Stimulated activated naive CD8-positive, alpha-beta T cell treated with anti-CD3 and anti-CD28 coated beads, Interleukin-15, amount 100 ng/mL, for 72 hours (primary cell): ENCODE data around the gene NARS2.
A peak's percentile ranks its signal among the peaks of the same experiment; 100 is the strongest.

Source experiments
- ATAC-seq: fragments of 150-1000 bp; cut with Tn5 transposase; 2 replicates; pipeline ENCODE4 v1.10.0; 2021; ENCODE audit warnings: mild to moderate bottlenecking, moderate library complexity
- DNase-seq, 2 donors: peaks; one replicate each; pipeline ENCODE4 v3.0.0; 2021 to 2022
- H3K27ac Mint-ChIP-seq, 2 donors: one replicate each; pipeline ENCODE4 v1.8.0; 2022; ENCODE audit warnings: mild to moderate bottlenecking in 2 of 2, mixed read lengths in 2 of 2, moderate library complexity in 2 of 2
- H3K27me3 Mint-ChIP-seq: one replicate; pipeline ENCODE4 v1.8.0; 2022; ENCODE audit warnings: mixed read lengths
- H3K4me1 Mint-ChIP-seq: one replicate; pipeline ENCODE4 v1.8.0; 2022; ENCODE audit warnings: mild to moderate bottlenecking, mixed read lengths
- H3K4me3 Mint-ChIP-seq, 2 donors: one replicate each; pipeline ENCODE4 v1.8.0; 2022; ENCODE audit warnings: mild to moderate bottlenecking in 2 of 2, mixed read lengths in 2 of 2, moderate library complexity in 1 of 2
- H3K9me3 Mint-ChIP-seq, 2 donors: one replicate each; pipeline ENCODE4 v1.8.0; 2022; ENCODE audit warnings: mixed read lengths in 2 of 2

The NARS2 gene

DNA sequence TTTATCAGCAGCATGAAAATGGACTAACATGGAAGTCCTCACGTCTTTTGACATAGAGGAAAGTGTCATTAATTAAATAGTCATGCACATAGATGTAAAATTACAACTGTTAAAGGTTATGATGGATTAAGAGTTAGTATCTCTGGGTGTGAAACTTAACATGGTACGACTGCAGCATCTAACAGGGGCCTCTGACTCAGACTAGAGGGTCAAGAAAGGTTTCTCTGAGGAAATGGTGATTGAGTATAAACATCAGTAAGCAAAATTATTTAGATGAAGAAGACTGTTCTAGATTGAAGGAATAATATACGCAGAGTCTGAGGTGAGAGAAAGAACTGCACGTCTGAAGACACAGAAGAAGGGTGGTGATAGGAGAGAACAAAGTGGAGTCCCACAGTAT lies 114.9 kb downstream of the NARS2 start:
- ATAC-seq (no peak), DNase-seq (no peak)
- Mint-ChIP-seq H3K9me3 (no peaks in the 10 kb centered on the region), H3K4me1 (peaks cover 23% of the 10 kb centered on the region), H3K27me3 (no peaks in the 10 kb centered on the region), H3K4me3 (no peak overlapping the region), H3K27ac (peak overlapping the region in 1 of 2 donors; percentile 32)

DNA sequence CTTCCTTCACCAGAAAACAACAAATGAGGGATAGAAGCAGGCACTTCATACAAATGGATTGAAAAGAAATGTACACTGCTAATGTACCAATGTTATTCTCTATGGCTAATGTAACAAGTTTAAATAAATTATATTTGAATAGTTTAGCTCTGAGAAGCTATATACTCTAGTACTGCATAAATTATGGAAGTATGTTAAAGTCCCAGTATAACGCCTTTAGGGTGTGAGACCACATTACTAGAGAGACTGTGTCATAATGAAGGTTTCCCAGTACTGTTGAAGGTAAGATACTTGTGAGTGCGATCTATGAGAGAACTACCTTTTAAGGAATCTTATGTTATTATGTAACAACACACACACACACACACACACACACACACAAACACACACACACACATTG lies 117.2 kb downstream of the NARS2 start:
- DNase-seq (no peak), ATAC-seq (no peak)
- H3K4me1 Mint-ChIP-seq, result peaks cover 22% of the 10 kb centered on the region
- no peak overlapping the region for H3K27ac Mint-ChIP-seq
- H3K9me3 Mint-ChIP-seq, result no peaks in the 10 kb centered on the region
- H3K4me3 Mint-ChIP-seq, result no peak overlapping the region
- H3K27me3 Mint-ChIP-seq, result no peaks in the 10 kb centered on the region

DNA sequence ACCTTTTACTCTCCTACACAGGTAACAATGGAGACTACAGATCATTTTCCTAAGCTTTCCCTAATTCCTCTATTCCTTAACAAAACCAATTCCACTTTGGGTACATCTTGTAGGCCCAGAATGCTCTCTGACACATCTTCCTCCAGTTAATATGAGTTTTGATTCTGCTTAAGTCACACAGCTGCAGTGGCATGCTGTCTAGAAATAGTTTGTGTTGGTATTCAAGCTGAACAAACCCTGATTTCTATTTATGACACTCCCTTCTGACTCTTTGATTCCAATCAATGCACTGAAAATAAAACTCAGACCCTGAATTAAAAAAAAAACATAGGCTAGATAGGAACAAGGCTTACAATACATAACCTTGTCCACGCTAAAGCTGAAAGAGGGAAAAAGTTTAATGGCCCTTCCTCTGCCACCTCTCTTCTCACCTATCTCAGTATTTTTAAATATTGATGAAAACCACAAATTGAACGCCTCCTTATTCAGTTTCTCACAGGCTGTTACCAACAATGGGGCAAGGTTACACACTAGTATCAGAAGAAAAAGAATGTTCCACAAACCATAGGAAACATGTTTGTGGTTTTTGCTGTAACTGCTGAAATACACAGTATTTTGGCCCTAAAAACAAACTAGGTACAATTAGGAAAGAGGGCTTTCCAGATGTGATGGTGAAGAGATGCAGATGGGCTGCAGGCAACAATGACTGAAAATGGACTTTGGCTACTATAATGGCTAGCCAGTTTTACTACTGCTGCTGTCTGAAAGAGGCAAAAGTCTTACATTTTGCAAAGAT lies 121.3 kb downstream of the NARS2 start:
- DNase-seq, result no peak
- Mint-ChIP-seq H3K9me3 (no peaks in the 10 kb centered on the region), H3K4me3 (no peak overlapping the region), H3K4me1 (peaks cover 12% of the 10 kb centered on the region), H3K27me3 (no peaks in the 10 kb centered on the region), H3K27ac (peak overlapping the region in 1 of 2 donors; percentile 15)
- ATAC-seq, result no peak

- Mint-ChIP-seq H3K4me3 (no peak overlapping the region), H3K27ac (no peak overlapping the region), H3K9me3 (no peaks in the 10 kb centered on the region), H3K4me1 (peaks cover 12% of the 10 kb centered on the region), H3K27me3 (no peaks in the 10 kb centered on the region)
- no peak for DNase-seq
- ATAC-seq, result no peak
Measured at GRCh38 chr11:78451371-78452150, 123.1 kb downstream of the NARS2 start.

DNA sequence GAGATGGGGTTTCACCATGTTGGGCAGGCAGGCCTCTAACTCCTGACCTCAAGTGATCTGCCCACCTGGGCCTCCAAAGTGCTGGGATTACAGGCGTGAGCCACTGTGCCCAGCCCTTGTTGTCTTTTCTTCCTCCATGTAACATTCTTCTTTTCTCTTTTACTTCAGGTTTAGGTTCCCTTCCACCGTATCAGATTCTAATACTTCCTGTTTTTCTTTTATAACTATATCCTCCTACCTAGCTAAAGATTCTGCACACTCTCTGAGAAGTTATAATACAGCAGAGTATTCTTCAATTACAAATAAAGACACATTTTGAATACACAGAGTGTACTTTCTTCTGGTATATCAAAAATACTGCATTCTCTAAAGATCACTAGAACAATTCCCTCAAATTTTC lies 123.8 kb downstream of the NARS2 start:
- no peak overlapping the region for H3K4me3 Mint-ChIP-seq
- ATAC-seq (no peak), DNase-seq (no peak)
- H3K27ac Mint-ChIP-seq, result peak overlapping the region in 1 of 2 donors; percentile 47
- H3K4me1 Mint-ChIP-seq, result peaks cover 12% of the 10 kb centered on the region
- H3K9me3 Mint-ChIP-seq, result no peaks in the 10 kb centered on the region
- no peaks in the 10 kb centered on the region for H3K27me3 Mint-ChIP-seq

DNA sequence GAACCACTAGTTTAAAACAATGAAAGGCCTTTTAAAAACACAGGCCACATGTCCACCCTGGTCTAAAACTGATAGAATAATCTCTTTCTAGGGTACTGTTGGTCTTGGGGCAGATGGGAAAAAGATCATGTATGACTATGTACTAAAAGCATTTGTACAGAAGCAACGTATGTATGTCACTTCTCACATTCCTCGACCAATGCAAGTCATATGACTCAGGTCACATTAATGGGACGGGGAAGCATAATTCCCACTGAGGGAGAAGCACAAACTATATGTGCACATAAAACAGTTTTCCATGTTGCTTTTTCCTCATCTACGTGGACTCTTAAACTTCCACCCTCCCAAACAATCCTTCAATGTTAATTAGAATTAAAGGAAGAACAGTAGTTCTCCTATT lies 124.8 kb downstream of the NARS2 start:
- DNase-seq (no peak), ATAC-seq (no peak)
- H3K27ac Mint-ChIP-seq, result no peak overlapping the region
- no peaks in the 10 kb centered on the region for H3K9me3 Mint-ChIP-seq
- no peaks in the 10 kb centered on the region for H3K27me3 Mint-ChIP-seq
- H3K4me1 Mint-ChIP-seq, result peaks cover 12% of the 10 kb centered on the region
- no peak overlapping the region for H3K4me3 Mint-ChIP-seq

DNA sequence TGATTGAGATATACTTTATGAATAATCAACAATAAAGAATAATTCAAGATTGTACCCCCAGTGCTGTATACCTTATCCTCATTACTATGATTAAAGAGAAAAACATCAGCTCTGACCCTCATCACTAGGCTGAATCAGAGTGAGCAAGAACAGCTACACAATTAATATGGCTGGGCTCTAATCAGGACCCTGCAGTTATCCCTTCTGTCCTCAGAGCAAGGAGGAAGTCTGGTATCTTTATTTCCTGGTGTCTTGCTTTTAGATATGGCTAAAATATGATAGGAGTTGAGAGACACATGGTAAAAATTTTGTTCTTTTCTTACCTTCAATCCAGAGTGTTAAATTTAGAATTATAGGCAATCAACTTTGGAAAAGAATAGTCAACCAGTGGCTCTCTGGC lies 128.5 kb downstream of the NARS2 start:
- Mint-ChIP-seq H3K4me1 (no peaks in the 10 kb centered on the region), H3K4me3 (no peak overlapping the region), H3K27ac (no peak overlapping the region), H3K27me3 (no peaks in the 10 kb centered on the region), H3K9me3 (no peaks in the 10 kb centered on the region)
- DNase-seq, result no peak
- ATAC-seq, result no peak

DNA sequence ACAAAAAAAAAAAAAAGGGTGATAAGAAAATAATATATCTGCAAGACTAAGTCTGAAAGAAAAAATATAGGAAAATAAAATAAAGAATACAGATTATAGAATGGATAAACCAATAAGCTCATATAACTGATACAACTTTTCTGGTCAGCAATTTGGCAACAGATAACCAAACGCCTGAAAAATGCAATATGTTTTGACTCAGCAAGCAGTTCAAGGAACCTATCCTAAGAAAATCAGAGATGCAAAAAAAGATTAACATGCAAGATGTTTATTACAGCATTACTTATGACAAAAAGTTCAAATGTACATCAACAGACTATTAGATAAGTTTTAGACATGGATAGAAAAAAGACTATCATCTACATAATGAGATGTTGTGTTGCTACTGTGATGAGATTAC lies 129.9 kb downstream of the NARS2 start:
- no peak for DNase-seq
- Mint-ChIP-seq H3K4me1 (no peaks in the 10 kb centered on the region), H3K4me3 (no peak overlapping the region), H3K9me3 (no peaks in the 10 kb centered on the region), H3K27me3 (no peaks in the 10 kb centered on the region), H3K27ac (no peak overlapping the region)
- ATAC-seq, result no peak

GRCh38 chr11:78441956-78442355 lies 132.7 kb downstream of the NARS2 start:
- Mint-ChIP-seq H3K4me3 (no peak overlapping the region), H3K27ac (no peak overlapping the region), H3K4me1 (no peaks in the 10 kb centered on the region), H3K27me3 (no peaks in the 10 kb centered on the region), H3K9me3 (no peaks in the 10 kb centered on the region)
- no peak for ATAC-seq
- DNase-seq, result no peak

DNA sequence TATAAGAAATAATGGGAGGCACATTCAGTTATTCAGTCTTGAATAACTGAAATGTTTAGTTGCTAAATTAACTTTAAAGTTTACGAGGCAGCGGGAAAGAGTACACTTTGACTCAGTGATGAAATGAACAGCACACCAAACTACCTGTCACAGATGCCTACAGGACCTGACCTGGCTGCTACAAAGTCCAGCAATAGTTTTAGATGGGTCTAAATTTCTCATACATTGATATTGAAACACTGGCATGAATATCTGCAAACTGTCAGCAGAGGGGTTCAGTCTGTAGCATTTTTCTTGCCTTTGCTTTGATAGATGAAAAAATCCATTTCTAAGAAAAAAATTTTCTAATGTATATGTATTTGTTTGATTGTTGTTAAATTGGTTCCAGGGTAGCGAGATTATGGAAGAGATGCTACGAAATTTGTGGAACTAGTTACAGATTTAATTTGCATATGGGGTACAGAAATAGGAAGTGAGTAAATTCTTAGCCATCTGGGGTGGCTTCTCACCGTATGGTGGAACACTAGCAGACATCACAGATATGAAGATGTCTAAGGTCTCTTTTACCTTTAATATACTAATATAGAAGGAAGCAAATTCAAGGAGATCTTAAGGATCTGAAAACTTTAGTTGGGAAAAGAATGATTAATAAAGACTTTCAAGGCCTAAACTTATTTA lies 136.2 kb downstream of the NARS2 start:
- H3K27ac Mint-ChIP-seq, result no peak overlapping the region
- ATAC-seq, result no peak
- DNase-seq, result no peak
- no peaks in the 10 kb centered on the region for H3K27me3 Mint-ChIP-seq
- H3K4me1 Mint-ChIP-seq, result no peaks in the 10 kb centered on the region
- H3K4me3 Mint-ChIP-seq, result no peak overlapping the region
- no peaks in the 10 kb centered on the region for H3K9me3 Mint-ChIP-seq

DNA sequence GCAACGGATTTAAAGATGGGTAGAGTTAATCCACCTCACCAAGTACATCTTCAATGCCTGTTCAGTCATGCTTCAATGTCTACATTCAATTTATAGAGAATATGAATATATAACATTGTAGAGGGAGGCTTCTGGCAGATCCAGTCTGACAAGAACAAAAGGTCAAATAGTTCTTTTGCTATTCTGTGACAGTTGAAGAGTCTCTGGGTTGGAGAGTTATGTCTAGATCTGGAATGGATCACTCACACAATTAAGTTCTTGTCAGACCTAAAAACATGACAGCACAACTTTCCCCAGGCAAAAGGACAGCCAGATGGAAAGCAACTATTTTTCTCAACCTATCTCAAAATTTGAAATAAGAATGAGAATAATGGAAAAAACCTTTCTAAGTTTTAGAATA lies 141.7 kb downstream of the NARS2 start:
- no peak for DNase-seq
- ATAC-seq, result no peak
- no peaks in the 10 kb centered on the region for H3K9me3 Mint-ChIP-seq
- H3K4me3 Mint-ChIP-seq, result no peak overlapping the region
- H3K27me3 Mint-ChIP-seq, result no peaks in the 10 kb centered on the region
- peaks cover 14% of the 10 kb centered on the region for H3K4me1 Mint-ChIP-seq
- no peak overlapping the region for H3K27ac Mint-ChIP-seq

- ATAC-seq, result no peak
- no peak overlapping the region for H3K4me3 Mint-ChIP-seq
- no peaks in the 10 kb centered on the region for H3K27me3 Mint-ChIP-seq
- no peaks in the 10 kb centered on the region for H3K9me3 Mint-ChIP-seq
- H3K4me1 Mint-ChIP-seq, result peaks cover 21% of the 10 kb centered on the region
- no peak for DNase-seq
- no peak overlapping the region for H3K27ac Mint-ChIP-seq
Measured at GRCh38 chr11:78432058-78432515, 142.6 kb downstream of the NARS2 start.

DNA sequence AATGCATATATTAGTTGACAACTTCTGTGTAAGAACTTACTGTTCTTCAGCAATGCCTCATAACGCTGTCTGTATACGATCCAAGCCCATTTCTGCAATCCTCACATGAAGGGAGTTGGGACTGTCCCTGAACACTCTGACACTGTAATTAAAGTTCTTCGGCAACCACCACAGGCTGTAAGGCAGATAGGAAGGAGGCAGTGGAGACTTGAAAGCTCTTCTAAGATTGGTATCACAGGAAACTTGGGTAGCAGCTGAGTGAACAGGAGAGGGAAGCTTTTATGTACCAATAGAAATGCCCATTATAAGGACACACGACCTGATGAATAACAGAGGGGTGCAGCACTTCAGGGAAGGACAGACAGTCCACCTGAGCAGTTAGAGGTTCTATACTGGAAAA lies 145.0 kb downstream of the NARS2 start:
- Mint-ChIP-seq H3K4me3 (no peak overlapping the region), H3K9me3 (no peaks in the 10 kb centered on the region), H3K27me3 (no peaks in the 10 kb centered on the region), H3K27ac (no peak overlapping the region), H3K4me1 (peaks cover 36% of the 10 kb centered on the region)
- ATAC-seq (peak; percentile 53), DNase-seq (no peak)

DNA sequence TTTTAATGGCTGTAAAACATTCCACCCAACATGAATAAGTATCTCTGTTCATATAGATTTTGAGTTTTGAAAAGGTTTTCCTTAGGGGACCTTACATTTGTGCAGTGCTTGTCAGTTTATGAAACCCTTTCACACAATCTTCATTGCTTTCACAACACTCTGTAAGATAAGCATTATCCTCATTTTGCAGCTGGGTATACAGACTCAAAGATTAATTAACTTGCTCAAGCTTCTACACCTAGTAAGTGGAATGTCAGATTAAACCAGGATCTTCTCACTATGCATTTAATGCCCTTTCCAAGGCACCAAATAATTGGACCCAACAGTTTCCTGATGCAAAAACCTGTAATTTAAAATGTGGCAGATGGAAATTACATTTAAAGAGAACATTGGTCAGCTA lies 145.5 kb downstream of the NARS2 start:
- DNase-seq (no peak), ATAC-seq (no peak)
- no peak overlapping the region for H3K27ac Mint-ChIP-seq
- no peak overlapping the region for H3K4me3 Mint-ChIP-seq
- no peaks in the 10 kb centered on the region for H3K9me3 Mint-ChIP-seq
- H3K4me1 Mint-ChIP-seq, result peaks cover 40% of the 10 kb centered on the region
- H3K27me3 Mint-ChIP-seq, result no peaks in the 10 kb centered on the region

GRCh38 chr11:78428773-78429172 lies 145.9 kb downstream of the NARS2 start:
- DNase-seq (no peak), ATAC-seq (no peak)
- Mint-ChIP-seq H3K27ac (no peak overlapping the region), H3K27me3 (no peaks in the 10 kb centered on the region), H3K9me3 (no peaks in the 10 kb centered on the region), H3K4me3 (no peak overlapping the region), H3K4me1 (peaks cover 40% of the 10 kb centered on the region)

GRCh38 chr11:78428266-78428636 lies 146.4 kb downstream of the NARS2 start:
- Mint-ChIP-seq H3K4me3 (no peak overlapping the region), H3K9me3 (no peaks in the 10 kb centered on the region), H3K27ac (no peak overlapping the region), H3K27me3 (no peaks in the 10 kb centered on the region), H3K4me1 (peaks cover 40% of the 10 kb centered on the region)
- ATAC-seq (no peak), DNase-seq (no peak)
